NCI-H1048 (cell line): ENCODE results near the gene SLC19A3.
"Not testable (repeated sequence)": the region's sequence is repeated elsewhere in the genome, so short reads cannot be mapped to it uniquely, and the experiment has no call there.

ENCODE experiments used
- DNase-seq: peaks from one replicate; lab custom pipeline; 2025; lab: John Stamatoyannopoulos, UW

Gene SLC19A3

DNA sequence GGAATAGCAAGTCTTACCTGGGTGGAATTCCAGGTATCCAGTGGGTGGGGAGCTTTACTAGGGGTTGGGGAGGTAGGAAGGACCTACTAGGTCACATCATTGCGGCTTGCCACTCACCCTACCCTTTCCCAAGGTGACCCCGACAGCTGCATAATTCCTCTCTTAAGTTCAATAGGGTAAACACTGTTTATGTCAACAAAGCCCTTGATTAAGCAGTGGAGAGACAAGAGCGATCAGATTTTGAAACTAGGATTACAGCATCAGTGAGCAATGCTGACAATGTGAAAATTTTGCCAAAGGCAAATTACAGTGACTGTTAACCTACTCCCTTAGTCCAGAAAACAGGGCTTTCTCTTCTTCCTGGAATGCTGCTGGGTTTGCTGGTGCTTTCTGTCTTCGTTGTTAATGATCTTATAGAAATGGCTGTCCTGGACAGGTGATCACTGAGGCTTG lies 14.5 kb downstream of the SLC19A3 start:
- no peak for DNase-seq

- no peak for DNase-seq
These were observed 16.3 kb downstream of the SLC19A3 start for GRCh38 chr2:227701556-227701955.

- DNase-seq = no peak
These were observed 20.7 kb downstream of the SLC19A3 start for GRCh38 chr2:227696990-227697679.

DNA sequence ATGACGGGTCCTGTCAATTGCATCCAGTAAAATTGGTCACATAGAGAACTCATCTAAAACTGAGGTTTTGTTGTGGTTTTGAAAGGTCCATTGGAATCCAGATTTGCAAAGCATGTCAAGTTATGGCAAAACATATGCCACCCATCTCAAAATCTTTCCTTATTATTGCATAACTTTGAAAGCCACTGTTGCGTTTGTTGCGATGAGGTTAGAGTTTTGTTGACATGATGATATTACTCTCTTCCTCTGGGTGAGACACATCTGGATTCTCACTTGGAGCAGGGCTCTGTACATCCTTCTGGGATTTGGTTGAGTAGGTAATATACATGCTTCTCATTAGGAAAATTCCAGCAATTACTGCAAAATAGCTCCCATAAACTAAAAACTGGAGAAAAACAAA lies 30.6 kb downstream of the SLC19A3 start:
- DNase-seq = no peak

- no peak for DNase-seq
These were observed 33.6 kb downstream of the SLC19A3 start for GRCh38 chr2:227684258-227684657.

DNA sequence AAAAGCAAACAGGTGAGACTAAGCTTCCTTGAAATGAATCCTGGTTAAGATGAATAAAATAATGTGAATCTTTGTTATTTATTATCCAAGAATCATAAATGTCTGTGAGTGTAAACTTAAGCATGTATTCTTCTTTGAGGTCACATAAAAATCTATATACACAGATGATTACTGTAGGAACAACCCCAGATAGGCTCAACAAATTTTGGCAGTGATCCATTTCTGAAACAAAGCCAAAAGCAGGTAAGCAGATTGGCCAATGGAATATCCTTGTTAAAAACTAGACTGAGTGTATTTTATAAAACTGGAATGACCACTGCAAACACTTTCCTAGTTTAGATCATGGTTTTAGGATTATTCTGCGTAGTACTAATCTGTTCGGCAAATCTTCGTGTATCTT lies 39.9 kb downstream of the SLC19A3 start:
- no peak for DNase-seq

DNA sequence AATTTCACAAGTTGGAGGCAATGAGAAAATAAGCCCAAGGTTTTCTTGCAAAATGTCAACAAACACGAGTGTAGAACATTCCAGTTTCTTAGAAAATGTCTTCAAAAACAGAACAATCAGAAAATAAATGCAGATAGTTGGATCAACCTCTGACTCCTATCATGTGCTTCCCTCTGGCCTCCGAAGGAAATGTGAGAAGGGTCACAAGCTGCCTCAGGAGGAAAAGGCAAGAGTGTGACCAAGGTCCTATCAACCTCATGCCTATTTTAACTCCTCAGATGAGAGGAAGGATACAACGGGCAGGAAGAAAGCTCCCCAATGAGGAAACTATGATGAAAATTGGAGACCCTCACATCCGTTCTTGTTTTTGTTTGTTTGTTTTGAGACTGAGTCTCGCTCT lies 43.3 kb downstream of the SLC19A3 start:
- no peak for DNase-seq

GRCh38 chr2:227673620-227674019 lies 44.2 kb downstream of the SLC19A3 start:
- DNase-seq = not testable (repeated sequence)

DNA sequence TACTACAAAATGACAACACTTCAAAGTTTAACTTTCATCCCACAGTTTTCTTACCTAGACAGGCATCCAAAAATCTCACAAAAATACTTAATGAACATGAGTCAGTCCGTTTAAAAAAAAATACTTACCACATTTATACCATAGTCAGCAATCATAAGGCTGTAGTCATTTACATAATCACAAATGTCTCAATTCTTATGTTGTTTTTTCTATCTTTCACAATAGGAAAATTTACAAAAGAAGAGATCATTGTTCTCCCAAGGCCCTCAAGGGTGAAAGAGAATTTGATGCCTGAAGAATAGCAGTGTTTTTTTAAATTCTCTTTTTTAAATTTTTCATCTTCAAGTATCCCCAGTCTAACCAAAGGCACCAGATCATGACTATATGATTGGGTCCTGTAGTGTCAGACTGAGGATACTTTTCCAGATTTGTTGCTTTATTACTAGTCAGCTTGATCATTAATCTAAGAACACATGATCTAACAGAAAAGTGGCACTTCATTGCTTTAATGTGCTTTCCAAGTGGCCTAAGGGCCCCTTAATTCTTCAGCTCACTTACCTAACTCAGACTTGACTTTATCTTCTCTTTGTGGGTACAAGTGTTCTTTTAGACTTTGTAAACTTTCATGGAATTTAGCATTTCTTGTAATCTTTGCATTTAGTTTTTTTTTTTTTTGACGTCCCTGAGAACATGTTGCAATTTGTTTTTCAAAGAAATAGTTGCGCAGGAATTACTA lies 46.5 kb downstream of the SLC19A3 start:
- no peak for DNase-seq

DNA sequence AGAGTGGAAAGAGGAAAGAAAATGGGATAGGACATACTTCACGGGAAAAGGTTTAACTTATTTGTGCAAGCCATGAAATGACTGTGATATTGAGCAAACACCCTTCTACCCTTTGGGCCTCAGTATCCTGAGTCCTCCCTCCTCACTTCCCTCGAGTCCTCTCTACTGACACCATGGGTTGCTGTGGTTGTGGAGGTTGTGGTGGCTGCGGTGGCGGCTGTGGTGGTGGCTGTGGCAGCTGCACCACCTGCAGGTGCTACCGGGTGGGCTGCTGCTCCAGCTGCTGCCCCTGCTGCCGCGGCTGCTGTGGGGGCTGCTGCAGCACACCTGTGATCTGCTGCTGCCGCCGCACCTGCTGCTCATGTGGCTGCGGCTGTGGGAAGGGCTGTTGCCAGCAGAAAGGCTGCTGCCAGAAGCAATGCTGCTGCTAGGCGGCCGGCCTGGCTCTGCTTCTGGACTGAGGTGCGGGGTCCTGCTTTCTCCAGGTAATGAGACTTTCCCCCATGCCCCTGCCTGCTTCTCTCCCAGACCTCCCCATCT lies 51.1 kb downstream of the SLC19A3 start, which contains the start of gene SCYGR5:
TSS of gene SCYGR5 (plus strand) at position 174 of the 540 bp plus-strand sequence. CDS start at position 174, 0 bp downstream.
- not testable (repeated sequence) for DNase-seq

GRCh38 chr2:227665189-227665940 lies 52.5 kb downstream of the SLC19A3 start:
- no peak for DNase-seq

GRCh38 chr2:227661827-227662226 lies 56.0 kb downstream of the SLC19A3 start:
- DNase-seq = no peak

DNA sequence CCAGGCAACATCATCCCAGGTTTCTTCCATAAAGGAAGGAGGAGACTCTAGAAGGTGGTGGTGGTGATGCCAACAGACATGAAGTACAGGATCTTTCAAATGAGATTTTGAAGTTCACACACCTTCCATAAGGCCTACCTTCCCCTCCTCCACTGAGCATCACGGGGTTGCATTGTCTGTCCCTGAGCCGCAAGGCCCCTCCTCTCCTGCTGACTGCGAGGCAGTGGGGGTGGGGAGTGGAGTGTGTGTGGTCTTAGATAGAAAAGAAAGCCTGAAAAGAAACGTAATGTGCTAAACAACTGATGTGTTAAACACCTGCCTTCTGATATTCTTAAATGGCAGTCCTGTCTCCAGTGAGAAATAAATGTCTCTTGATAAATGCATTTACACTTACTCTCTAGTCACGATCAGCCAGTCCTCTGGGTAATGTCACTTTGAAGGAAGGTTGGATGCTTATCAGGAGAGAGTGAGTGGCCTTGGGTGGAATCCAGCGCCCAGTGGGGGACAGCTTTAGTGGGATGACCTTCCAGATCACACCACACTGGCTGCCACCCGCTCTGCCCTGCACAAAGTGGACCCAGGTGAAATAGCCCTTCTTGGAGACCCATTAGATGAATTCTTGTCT lies 56.7 kb downstream of the SLC19A3 start:
- DNase-seq = no peak

DNA sequence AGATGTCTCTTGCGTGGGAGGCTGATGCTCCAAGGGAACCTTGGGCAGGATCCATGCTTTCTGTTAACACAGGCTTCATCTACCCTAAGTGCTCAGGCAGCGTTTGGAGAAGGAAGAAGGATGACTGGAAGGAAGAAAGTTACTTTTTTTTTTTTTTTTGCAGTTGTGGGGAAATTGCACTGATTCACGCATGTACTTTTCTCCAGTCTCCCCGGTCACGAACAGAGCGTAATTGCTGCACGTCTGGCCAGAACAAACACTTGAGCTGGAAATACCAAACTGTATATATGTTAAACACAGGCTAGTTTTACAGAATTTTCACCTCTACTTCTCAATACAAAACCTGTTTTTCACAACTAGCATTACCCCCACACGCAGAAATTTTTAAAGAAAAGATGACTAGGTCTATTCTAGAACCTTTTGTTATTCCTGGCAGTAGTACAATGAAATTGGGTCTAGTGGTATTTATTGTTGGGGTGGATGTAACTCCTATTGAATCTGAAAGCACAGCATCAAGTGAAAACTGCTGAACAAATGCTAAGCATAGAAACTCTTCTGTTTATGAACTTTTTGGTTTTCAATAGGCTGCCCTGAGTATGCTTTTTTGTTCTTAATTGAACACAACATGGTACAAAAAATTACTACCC lies 60.5 kb downstream of the SLC19A3 start:
- DNase-seq = no peak

- no peak for DNase-seq
These were observed 62.4 kb downstream of the SLC19A3 start for GRCh38 chr2:227655454-227655853.

- no peak for DNase-seq
These were observed 63.4 kb downstream of the SLC19A3 start for GRCh38 chr2:227654426-227654825.

- DNase-seq = no peak
These were observed 64.4 kb downstream of the SLC19A3 start for GRCh38 chr2:227653419-227653818.

DNA sequence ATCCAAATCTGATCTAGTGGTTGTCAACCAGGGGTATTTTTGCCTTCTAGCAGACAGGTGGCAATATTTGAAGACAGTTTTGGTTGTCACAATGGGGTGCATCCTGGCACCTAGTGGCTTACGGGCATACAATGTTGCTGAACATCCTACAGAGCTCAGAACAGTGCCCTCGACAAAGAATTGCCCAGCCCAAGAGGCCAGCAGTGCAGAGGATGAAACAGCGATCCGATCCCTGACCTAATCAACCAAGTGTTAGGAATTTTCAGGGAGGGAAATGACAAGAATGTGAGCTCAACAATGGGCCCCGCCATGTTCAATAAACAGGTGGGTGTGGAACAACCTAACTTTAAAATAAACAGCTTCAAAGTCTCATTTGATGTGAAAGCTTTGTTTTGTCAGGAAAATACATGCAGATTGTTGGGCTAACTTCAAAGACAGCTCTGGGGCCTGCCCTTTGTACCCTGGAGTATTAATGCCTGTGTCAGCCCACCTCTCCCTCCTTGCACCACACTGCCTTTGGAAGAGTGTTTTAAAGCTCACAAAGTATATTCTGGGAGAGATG lies 73.8 kb downstream of the SLC19A3 start:
- DNase-seq = no peak

GRCh38 chr2:227642656-227643055 lies 75.2 kb downstream of the SLC19A3 start:
- no peak for DNase-seq

DNA sequence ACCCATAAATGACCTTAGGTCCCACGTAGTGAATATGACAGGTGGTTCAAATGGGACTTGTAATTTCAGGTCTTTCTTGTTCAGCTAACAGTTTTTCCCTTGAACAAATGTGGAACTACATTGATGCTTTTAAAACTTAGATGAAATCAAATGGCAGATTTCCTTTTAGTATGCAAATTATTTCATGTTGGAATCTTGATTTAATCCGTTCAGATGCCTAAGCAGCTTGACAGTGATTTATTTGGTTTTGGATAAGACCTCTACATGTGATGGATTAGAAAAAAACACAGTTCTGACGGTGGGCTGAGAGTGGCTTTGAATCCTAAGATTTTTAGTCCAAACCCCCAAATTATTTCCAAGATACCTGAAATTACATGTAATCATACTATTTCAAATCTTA lies 83.6 kb downstream of the SLC19A3 start:
- no peak for DNase-seq
